Peyer's patch (tissue), 4 donors: ENCODE data around the gene MARCHF9. TPM values are rescaled to one million over a fixed set of nuclear protein-coding genes. Genes with fewer than 3 reads are reported as not detected.
"Not testable (repeated sequence)": the region's sequence is repeated elsewhere in the genome, so short reads cannot be mapped to it uniquely, and the experiment has no call there.

ENCODE experiments used
- DNase-seq, 3 donors: peaks; one replicate each; pipeline ENCODE4 v3.0.0-alpha.2; 2017 to 2019
- H3K27ac ChIP-seq, 4 donors: fragments of 200-600 bp; sonication (generic); one replicate each; pipeline ENCODE4 v1.5.1; 2016 to 2019
- H3K27me3 ChIP-seq, 2 donors: fragments of 200-600 bp; sonication (generic); one replicate each; pipeline ENCODE4 v1.5.1; 2019
- H3K36me3 ChIP-seq, 3 donors: fragments of 200-600 bp; sonication (generic); one replicate each; pipeline ENCODE4 v1.5.1; 2016 to 2019
- H3K4me1 ChIP-seq, 4 donors: fragments of 200-600 bp; sonication (generic); one replicate each; pipeline ENCODE4 v1.5.1; 2016 to 2019
- H3K4me3 ChIP-seq, 4 donors: fragments of 200-600 bp; sonication (generic); 1 replicate in 3 of 4; 2 replicates in 1 of 4; pipeline ENCODE4 v1.5.1; 2016 to 2019; ENCODE audit warnings: mild to moderate bottlenecking in 1 of 4
- H3K9me3 ChIP-seq, 4 donors: fragments of 200-600 bp; sonication (generic); one replicate each; pipeline ENCODE4 v1.5.1; 2016 to 2019; ENCODE audit warnings: mild to moderate bottlenecking in 1 of 4
- CTCF ChIP-seq, 6 experiments: fragments of 450-650 bp in 4 of 6; fragments of 200-600 bp in 2 of 6; sonication (generic) in 1 of 6; IDR thresholded peaks; one replicate each; pipeline ENCODE4 v1.5.1; 2017 to 2019; ENCODE audit warnings: antibody characterized with exemption in 6 of 6, mild to moderate bottlenecking in 3 of 6, moderate library complexity in 1 of 6
- POLR2A ChIP-seq, 2 donors: fragments of 450-650 bp; IDR thresholded peaks; one replicate each; pipeline ENCODE4 v1.5.1; 2017; ENCODE audit warnings: antibody characterized with exemption in 2 of 2, mild to moderate bottlenecking in 2 of 2, moderate library complexity in 2 of 2
- total RNA-seq, 4 donors: library from RNA; depleted of rRNA; stranded (reverse); fragments of >200 nt; gene quantifications; one replicate each; pipeline ENCODE4 v1.1.0, GENCODE V29; 2016

Gene MARCHF9
- total RNA-seq, 4 donors from 2014 or later = 7.4 to 17.2 (median 10.6) TPM

GRCh38 chr12:57720606-57721595 is 34.0 kb upstream of the MARCHF9 start:
- H3K27ac ChIP-seq = no peak overlapping the region
- H3K4me1 ChIP-seq = no peaks in the 10 kb centered on the region
- peaks cover 0 to 60% (median 0%) of the 10 kb centered on the region in 3 donors for H3K36me3 ChIP-seq
- no peak overlapping the region for H3K4me3 ChIP-seq
- H3K27me3 ChIP-seq = no peaks in the 10 kb centered on the region
- peak in 1 of 3 donors; percentile 33 for DNase-seq
- no peak for TF ChIP-seq CTCF (IDR thresholded peaks at IDR 0.05)
- TF ChIP-seq POLR2A (IDR thresholded peaks at IDR 0.05) = no peak
- H3K9me3 ChIP-seq = no peaks in the 10 kb centered on the region

GRCh38 chr12:57721846-57722608 is 32.9 kb upstream of the MARCHF9 start:
- not testable (repeated sequence) for H3K9me3 ChIP-seq, H3K4me3 ChIP-seq, H3K27ac ChIP-seq, H3K4me1 ChIP-seq, H3K27me3 ChIP-seq
- peaks cover 0 to 49% (median 0%) of the 10 kb centered on the region in 3 donors for H3K36me3 ChIP-seq
- peak in 1 of 3 donors; percentile 39 for DNase-seq

GRCh38 chr12:57722716-57723629 is 31.9 kb upstream of the MARCHF9 start:
- peak in 1 of 3 donors; percentile 44 for DNase-seq

GRCh38 chr12:57723630-57723962 is 31.3 kb upstream of the MARCHF9 start:
- Histone ChIP-seq H3K27me3 (peaks cover 0 to 6% of the 10 kb centered on the region in 2 donors), H3K4me1 (peaks cover 0 to 9% (median 0%) of the 10 kb centered on the region in 4 donors), H3K4me3 (no peak overlapping the region), H3K36me3 (peaks cover 0 to 33% (median 0%) of the 10 kb centered on the region in 3 donors), H3K9me3 (no peaks in the 10 kb centered on the region), H3K27ac (no peak overlapping the region)
- peak in 1 of 3 donors; percentile 23 for DNase-seq
- TF ChIP-seq POLR2A (IDR thresholded peaks at IDR 0.05) (no peak), CTCF (IDR thresholded peaks at IDR 0.05) (no peak)

More at GRCh38 chr12:57722716-57723629, 31.9 kb upstream of the MARCHF9 start:
- peaks cover 0 to 9% (median 0%) of the 10 kb centered on the region in 4 donors for H3K4me1 ChIP-seq
- H3K27ac ChIP-seq = no peak overlapping the region
- no peak overlapping the region for H3K4me3 ChIP-seq
- TF ChIP-seq POLR2A (IDR thresholded peaks at IDR 0.05) (no peak), CTCF (IDR thresholded peaks at IDR 0.05) (no peak)
- peaks cover 0 to 4% of the 10 kb centered on the region in 2 donors for H3K27me3 ChIP-seq
- H3K9me3 ChIP-seq = no peaks in the 10 kb centered on the region
- H3K36me3 ChIP-seq = peaks cover 0 to 39% (median 0%) of the 10 kb centered on the region in 3 donors

GRCh38 chr12:57724003-57724935 is 30.6 kb upstream of the MARCHF9 start:
- no peak overlapping the region for H3K4me3 ChIP-seq
- H3K9me3 ChIP-seq = no peaks in the 10 kb centered on the region
- peak in 1 of 3 donors; percentile 40 for DNase-seq
- peaks cover 0 to 8% of the 10 kb centered on the region in 2 donors for H3K27me3 ChIP-seq
- TF ChIP-seq CTCF (IDR thresholded peaks at IDR 0.05) (no peak), POLR2A (IDR thresholded peaks at IDR 0.05) (no peak)
- peaks cover 0 to 9% (median 0%) of the 10 kb centered on the region in 4 donors for H3K4me1 ChIP-seq
- no peak overlapping the region for H3K27ac ChIP-seq
- peaks cover 0 to 27% (median 0%) of the 10 kb centered on the region in 3 donors for H3K36me3 ChIP-seq
